GM19193 (cell line): ENCODE measurements around the gene SCGB1D2.

Source experiments
- POLR2A ChIP-seq: IDR thresholded peaks from 4 replicates; pipeline ENCODE4 v1.6.1; 2011; ENCODE audit not compliant: insufficient read depth, insufficient read length; ENCODE audit errors: extremely low read depth

Gene SCGB1D2

DNA sequence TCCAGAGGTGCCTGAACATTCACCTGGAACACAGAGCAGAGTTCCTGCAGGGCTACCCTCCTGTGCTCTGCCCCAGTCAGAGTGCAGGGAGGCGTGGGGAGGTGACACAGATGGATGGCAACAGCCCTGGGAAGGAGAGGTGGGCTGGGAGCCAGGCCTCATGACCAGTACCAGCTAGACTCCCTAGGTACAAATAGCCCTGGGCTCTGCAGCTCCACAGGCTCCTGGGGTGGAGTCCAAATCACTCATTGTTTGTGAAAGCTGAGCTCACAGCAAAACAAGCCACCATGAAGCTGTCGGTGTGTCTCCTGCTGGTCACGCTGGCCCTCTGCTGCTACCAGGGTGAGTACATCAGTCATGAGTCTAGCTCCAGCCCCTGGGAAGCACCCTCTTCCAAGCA, at the start of gene SCGB1D2:
SCGB1D2 (plus strand) TSS at position 219 of the 400 bp plus-strand sequence; CDS start at position 288, 69 bp downstream.
- no peak for TF ChIP-seq POLR2A

DNA sequence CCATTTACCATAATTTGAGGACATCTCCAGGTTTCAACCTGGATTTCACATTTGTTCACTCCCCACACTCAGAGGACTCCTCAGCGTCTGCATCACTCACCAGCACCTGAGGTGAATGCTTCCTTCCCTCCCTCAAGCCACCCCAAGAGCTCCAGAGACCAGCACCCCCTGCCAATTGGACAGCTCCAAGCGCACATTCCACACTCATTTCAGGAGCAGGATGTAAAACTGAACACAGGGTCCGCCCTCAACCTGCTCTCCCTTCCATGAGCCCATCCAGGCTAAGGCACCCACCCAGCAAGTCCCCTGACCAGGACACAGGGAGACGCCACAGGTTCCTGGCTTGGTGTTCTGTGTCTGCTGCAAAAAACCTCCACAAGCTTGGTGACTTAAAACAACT, 48.1 kb upstream of the SCGB1D2 start:
- TF ChIP-seq POLR2A, result no peak

DNA sequence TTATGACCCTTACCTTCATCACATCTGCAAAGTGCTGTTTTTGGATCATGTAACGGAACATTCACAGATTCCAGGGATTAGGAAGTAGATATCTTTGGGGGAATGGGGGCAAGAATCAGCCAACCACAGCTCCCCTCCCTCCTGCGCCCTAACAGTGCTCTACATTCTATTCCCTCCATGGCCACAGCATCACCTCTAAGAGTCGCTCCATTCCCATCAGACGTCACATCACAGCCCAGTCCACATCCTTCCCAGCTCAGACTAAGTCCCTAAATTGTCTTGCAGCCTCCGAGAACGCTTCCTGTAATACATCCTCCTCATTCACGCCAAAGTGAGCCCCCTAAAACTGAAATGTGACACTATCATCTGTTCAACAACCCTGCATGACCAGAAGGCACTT, 46.1 kb upstream of the SCGB1D2 start:
- no peak for TF ChIP-seq POLR2A

GRCh38 chr11:62201376-62201775, 40.7 kb upstream of the SCGB1D2 start:
- TF ChIP-seq POLR2A, result no peak

DNA sequence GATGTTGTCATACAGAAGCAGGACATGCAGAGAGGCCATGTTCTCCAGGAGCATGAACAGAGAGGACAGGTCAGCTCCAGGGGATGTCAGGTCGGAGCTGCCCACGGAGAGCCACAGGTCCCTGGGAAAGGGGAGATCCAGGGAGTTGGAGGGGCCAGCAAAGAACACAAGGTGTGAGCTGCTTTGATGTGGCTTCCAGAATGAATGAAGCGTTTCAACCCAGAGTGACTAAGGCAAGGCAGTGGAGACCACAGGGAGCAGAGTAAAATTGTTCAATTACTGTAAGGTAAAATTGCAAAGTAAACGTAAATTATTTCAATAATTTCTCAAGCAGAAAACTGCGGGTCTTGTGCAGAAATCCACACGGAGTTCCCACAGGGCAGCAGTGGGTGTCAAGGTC, 39.1 kb upstream of the SCGB1D2 start:
- TF ChIP-seq POLR2A, result no peak

GRCh38 chr11:62204430-62204829, 37.6 kb upstream of the SCGB1D2 start:
- no peak for TF ChIP-seq POLR2A

DNA sequence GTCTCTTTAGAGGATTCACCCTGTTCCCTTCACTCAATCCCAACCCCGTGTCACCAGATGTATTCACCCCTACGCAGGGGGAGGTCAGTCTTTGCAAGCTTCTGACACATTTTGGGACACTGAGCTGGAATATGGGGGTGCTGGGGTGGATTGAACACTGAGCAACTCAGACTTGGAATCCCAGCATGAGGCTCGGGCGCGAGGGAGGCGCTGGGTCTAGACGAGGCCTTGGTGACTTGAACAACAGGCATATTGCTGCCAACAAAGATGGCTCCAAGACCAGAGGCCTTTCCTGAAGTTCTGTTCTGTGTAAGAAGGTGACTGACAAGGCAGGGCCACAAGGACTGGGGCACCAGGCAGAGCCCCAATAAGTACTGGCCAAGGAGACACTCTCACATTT, 36.6 kb upstream of the SCGB1D2 start:
- no peak for TF ChIP-seq POLR2A

DNA sequence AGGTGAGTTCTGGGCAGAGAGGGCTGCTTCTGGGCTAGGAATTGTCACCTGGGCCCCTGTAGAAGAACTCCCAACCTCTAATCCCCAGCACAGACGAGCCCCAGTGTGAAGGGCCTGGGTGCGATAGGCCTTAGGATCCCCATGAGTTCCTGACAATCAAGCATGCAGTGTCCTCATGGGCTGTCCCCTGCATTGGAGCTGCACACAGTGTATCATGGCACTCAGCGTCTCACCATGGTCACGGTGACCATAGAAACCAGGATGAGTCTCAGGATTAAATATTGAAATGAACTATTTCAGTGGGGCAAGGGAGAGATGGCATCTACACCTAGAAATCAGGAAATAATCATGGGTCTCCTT, 33.3 kb upstream of the SCGB1D2 start:
- no peak for TF ChIP-seq POLR2A

DNA sequence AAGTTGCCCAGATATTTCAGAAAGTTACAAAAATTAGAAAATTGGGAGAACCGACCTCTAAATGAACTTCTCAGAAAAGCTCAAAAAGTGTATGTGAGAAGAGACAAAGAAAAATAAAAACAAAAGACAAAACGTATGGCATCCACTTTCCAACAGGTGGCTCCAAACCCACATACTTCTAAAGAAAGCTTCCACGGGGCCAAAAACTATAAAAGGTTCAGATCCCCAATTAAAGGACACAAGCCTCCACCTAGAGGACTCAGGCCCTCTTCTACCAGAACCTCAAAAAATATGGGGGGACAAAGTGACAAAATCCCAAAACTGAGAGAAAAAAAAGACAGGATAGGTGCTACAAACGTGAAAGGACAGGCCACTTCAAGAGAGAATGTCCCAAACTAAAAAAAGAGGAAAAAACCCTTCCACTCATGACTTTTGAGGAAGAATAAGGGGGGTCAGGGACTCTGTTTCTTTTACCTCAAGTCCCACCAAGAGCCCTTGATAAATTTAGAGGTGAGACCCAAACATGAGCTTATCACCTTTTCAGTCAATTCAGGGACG, 24.8 kb upstream of the SCGB1D2 start:
- TF ChIP-seq POLR2A, result no peak

- no peak for TF ChIP-seq POLR2A
These were observed 20.5 kb upstream of the SCGB1D2 start for GRCh38 chr11:62221498-62221897.

GRCh38 chr11:62223095-62223494, 18.9 kb upstream of the SCGB1D2 start:
- TF ChIP-seq POLR2A, result no peak

GRCh38 chr11:62233730-62234129, 8.3 kb upstream of the SCGB1D2 start:
- TF ChIP-seq POLR2A, result no peak

DNA sequence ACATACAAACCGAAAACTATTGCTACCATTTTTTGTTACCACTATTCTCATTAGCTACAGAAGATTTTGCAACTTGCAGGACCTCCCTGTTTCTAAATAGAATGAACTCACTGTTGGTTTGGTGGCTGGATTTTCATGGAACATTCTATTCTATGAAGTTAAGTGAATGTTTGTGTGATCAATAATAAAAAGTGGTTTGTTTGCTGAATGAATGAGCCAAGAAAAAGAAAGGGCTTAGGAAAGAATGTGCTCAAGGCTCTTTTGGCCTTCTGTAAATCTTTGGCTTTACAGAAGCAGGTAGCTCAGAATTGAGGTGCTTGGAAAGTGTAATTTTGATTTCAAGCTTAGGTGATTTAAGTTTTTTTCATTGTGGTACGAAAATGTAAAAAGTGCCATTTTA, 5.9 kb upstream of the SCGB1D2 start:
- TF ChIP-seq POLR2A, result no peak

DNA sequence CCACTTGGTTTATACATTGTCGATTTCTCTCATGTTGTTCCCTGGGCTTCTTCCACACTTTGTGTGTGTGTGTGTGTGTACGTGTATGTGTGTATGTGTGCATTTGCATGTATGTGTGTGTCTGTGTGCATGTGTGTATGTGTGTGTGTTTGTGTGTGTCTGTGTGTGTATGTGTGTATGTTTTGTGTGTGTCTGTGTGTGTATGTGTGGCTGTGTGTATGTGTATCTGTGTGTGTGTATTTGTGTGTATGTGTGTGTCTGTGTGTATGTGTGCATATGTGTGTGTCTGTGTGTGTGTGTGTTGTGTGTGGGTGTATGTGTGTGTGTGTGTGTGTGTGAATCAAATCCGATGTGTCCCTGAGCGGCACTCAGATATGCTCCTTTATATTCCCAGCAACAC, 4.5 kb upstream of the SCGB1D2 start:
- TF ChIP-seq POLR2A, result no peak

DNA sequence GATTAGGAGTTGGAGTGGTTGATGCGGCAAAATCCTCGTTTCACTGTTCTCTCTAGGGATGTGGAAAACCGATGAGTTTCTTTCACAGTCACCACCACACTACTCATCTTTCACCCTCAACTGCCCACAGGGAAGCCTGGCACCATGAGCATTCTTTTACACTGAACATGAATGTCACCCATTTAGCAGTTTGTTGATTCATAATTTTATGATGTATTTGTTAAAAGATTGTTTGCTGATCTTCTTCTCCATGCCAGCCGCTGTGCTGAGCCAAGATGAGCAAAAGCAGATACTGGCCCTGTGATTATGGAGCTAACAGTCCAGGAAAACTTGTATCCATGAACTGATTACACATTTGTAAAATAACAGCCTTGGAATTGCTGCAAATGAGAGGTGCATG, 3.9 kb upstream of the SCGB1D2 start:
- no peak for TF ChIP-seq POLR2A

DNA sequence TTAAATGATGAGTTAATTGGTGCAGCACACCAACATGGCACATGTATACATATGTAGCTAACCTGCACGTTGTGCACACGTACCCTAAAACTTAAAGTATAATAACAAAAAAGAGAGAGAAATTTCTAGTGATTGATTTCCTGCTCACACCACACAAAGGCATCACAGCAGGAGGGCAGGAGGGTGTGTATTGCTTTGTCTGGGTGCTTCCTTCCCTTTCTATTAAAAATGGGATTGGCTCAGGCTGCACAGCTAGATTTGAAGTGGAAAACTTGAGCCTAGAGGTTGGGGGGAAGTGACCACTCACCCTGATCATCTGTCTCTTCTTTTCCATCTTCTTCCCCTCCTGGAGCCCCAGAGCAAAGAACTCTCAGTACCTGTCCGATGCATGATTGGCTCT, 944 bp upstream of the SCGB1D2 start:
- no peak for TF ChIP-seq POLR2A

- no peak for TF ChIP-seq POLR2A
These were observed 3.3 kb downstream of the SCGB1D2 start for GRCh38 chr11:62245271-62245753.
